Tibial nerve (tissue), 3 donors: ENCODE measurements around the gene MEIOB.

ENCODE experiments used
- POLR2A ChIP-seq, 2 donors: fragments of 450-650 bp; IDR thresholded peaks; one replicate each; pipeline ENCODE4 v1.6.1; 2017; ENCODE audit warnings: antibody characterized with exemption in 2 of 2, mild to moderate bottlenecking in 2 of 2, moderate library complexity in 2 of 2
- TF ChIP-seq, protein P1 (sequence below), 5 experiments: fragments of 200-600 bp in 3 of 5; fragments of 450-650 bp in 2 of 5; sonication (generic) in 3 of 5; IDR thresholded peaks; one replicate each; pipeline ENCODE4 v1.5.1; 2016 to 2019; ENCODE audit warnings: antibody characterized with exemption in 5 of 5, mild to moderate bottlenecking in 3 of 5, moderate library complexity in 2 of 5

DNA sequence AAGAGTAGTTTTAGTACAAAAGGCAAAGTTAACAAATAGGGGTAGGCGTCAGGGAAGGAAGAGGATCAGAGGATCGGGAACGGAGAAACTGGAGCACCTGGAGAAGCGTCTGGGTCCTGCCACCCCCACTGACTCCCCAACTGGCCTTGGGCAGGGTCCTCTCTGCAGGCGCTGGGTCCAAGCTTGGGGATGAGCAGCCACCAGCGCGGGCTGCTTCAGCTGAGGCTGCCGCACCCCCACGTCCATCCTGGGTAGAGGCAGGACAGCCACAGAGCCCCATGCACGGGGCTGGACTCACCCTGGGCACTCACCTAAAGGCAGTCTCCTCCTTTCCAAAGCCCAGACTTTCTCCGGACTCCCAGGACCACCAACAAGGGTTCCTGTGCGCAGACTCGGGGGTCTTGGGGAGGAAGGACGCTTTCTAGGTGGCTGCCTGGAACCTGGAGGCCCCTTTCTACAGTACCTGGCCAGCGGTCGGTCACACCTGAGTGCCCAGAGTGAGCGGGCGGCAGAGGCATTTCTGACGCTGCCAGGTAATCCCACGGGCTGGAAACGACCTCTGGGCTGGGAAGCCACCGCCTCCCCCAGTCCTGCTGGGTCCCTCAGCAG is 45.2 kb upstream of the MEIOB start:
- TF ChIP-seq POLR2A (IDR thresholded peaks at IDR 0.05) = no peak
- TF ChIP-seq, protein P1, sequence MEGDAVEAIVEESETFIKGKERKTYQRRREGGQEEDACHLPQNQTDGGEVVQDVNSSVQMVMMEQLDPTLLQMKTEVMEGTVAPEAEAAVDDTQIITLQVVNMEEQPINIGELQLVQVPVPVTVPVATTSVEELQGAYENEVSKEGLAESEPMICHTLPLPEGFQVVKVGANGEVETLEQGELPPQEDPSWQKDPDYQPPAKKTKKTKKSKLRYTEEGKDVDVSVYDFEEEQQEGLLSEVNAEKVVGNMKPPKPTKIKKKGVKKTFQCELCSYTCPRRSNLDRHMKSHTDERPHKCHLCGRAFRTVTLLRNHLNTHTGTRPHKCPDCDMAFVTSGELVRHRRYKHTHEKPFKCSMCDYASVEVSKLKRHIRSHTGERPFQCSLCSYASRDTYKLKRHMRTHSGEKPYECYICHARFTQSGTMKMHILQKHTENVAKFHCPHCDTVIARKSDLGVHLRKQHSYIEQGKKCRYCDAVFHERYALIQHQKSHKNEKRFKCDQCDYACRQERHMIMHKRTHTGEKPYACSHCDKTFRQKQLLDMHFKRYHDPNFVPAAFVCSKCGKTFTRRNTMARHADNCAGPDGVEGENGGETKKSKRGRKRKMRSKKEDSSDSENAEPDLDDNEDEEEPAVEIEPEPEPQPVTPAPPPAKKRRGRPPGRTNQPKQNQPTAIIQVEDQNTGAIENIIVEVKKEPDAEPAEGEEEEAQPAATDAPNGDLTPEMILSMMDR (IDR thresholded peaks at IDR 0.05) = no peak
